NCI-H1417 treated with DMSO at 0.1 percent for 48 hours (cell line): ENCODE measurements around the gene MRPL20.

Source experiments
- DNase-seq: peaks from one replicate; lab custom pipeline; 2025; lab: John Stamatoyannopoulos, UW

Gene MRPL20

DNA sequence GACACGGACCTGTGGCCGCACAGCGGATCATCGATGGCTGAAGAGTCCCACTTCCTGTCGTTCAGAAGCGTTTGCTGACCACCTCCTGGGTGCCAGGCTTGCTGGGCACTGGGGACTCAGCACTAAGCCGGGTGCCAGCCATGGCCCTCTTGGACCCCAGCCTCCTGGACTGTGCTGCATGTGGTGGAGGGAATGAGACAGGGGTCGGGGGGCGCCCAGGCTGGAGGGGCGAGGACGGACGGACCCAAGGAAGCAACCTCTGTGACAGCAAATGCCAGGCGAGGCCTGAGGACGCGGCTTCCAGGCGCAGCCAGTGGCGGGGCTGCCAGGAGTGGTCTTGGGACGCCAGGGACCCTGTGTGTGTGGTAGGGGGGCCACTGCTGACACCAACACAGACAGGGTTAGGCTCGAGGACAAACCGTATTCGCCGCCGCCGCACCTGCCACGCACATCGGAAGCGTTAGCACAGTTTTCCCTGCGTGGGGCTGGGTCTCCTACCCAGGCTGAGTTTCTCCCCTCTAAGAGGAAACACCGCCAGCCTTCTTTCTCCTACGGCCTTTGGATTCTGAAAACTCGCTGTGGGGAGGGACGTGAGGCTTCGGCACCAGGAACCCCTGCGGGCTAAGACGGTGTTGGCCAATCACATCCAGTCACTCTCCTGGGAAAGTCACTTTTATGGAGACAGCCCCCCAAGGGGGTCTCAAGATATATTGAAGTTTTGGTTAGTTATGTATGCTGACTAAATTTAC, 45.7 kb downstream of the MRPL20 start:
- no peak for DNase-seq

GRCh38 chr1:1360506-1361169, 46.5 kb downstream of the MRPL20 start:
- no peak for DNase-seq

- DNase-seq, result no peak
These were observed 47.2 kb downstream of the MRPL20 start for GRCh38 chr1:1359664-1360468.

DNA sequence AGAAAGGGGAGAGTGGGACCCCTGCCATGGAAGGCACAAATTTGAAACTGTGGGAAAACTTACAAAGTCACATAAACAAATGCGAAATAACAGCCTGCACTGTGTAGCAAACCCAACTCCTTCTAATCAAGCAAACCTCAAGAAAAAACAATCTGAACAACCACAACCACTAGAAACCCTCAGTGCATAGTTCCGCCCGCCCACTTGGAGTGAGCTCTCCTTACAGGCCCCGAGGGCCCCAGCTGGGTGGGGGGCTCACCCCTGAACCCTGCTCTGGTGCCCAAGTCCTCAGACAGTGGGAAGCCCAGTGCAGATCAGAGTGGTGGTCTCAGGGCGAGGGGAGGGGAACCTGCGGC, 47.8 kb downstream of the MRPL20 start:
- DNase-seq, result no peak

GRCh38 chr1:1358433-1359271, 48.4 kb downstream of the MRPL20 start, which contains the start of gene MXRA8:
TSS of gene MXRA8 (minus strand) at chr1:1358555. CDS start at chr1:1358504, 51 bp downstream.
- no peak for DNase-seq

DNA sequence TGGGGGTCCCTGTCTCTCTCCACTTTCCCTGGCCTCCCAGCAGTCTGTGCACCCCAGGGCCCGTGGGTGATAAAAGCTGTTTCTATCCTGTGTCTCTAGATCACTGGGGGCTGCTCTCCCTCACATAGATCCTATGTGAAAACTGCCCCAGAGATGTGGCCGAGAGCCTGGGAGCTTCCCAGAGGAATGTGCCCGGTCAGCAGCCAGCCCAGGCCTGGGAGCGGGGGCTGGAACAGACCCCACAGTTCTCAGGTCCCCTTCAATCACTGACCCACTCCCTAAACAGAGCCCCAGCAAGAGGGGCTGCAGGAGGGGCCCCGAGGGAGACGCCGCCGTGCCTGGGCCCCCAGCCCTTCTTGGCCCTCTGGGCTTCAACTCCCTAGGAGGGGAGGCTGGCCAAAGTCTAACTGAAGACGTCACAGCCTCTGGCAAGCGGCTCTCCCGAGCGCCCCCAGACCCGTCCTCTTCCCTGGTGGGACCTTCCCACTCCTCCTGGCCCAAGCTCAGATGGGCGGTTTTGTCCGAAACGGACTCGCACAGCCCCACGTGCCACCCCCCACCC, 49.1 kb downstream of the MRPL20 start:
- no peak for DNase-seq

DNA sequence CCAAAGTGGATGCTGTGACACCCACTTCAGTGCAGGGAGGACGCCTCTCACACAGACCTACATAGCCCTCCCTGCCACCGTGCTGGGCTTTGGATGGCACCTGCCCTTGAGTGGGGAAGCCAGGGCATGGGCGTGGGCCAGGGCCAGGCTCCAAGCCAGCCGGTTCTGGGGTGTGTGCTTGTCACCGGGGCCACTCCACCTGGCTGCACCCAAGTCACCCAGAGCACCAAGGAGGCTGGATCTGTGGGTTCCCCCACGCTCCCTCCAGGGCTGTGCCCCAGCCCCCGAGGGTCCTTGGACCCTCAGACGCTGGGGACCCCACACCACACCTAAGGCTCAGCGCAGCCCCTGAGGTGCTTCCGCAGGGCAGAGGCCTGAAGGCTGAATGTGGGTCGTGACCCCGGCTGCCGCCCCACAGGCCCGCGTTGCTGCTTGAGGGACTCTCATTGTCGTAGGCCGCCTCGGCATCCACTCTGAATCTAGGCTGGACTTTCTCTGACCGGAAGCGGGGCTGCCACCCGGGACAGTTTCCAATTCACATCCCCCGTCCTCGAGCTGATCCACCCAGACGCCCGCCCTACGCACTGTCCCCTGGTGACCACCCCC, 50.2 kb downstream of the MRPL20 start:
- DNase-seq, result no peak

DNA sequence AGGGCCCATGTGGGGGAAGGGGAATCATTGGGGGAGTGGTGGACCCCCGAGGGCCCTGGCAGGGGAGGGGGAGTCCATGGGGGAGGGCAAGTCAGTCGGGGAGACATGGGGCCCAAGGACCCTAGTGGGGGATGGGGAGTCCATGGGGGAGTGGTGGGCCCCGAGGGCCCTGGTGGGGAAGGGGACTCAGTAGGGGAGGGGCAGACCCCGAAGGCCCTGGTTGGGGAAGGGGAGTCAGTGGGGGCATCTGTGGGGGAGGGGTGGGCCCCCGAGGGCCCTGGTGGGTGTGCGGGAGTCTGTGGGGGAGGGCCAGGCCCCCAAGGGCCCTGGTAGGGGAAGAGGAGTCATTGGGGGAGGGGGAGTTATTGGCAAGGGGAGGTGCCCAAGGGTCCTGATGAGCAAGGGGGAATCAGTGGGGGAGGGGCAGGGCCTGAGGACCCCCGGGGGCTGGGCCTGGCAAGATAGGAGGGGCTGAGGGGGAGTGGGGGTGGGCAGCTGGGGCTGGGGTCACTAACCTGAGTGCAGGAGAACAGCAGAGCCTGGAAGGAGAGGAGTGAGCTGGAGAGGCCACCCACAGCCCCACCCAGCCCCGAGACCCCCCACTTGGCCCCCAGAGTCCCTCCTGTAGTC, 50.8 kb downstream of the MRPL20 start:
- DNase-seq, result no peak

DNA sequence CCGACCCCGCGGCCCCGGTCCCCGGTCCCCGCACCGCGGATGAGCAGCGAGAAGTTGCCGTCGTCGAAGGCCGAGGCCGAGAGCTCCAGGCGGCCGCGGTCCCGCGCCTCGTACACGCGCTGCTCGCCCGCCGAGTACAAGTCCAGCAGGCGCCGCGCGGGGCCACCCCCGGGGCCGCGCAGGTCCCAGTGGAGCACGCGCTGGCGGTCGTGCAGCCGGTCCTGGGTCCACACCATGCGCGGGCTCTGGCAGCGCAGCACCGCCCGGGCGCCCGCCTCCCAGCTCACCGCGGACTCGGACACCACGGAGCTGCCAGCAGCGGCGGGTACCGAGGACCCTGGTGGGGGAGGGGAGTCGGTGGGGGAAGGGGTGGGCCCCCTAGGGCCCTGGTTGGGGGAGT, 51.7 kb downstream of the MRPL20 start:
- no peak for DNase-seq

GRCh38 chr1:1354271-1355247, 52.5 kb downstream of the MRPL20 start:
- DNase-seq, result no peak

GRCh38 chr1:1353389-1354151, 53.5 kb downstream of the MRPL20 start:
- no peak for DNase-seq

DNA sequence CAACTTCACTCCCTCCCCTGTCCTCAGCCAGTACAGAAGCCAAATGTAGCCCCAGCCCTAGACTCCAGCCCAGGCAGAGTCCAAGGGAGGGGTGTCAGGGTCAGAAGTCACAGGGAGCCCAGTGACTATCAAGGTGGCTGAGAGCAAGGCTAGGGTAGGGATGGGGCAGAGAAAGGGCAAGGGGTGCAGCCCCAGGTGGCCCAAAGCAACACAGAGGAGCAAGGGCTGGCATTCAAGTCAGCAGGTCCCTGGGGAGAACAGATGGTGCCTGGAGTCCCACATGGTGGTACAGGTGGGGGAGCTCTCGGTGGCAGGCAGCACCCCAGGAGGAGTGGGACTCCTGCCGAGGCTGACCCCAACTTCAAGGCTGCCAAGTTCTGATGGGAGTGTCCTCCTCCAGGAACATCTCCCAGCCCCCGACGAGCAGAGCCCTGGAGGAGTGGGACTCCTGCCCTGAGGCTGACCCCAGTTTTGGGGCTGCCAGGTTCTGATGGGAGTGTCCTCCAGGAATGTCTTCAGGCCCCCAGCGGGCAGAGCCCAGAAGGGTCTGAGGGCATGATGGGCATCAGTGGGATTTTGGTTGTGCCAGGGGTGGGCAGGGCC, 54.2 kb downstream of the MRPL20 start:
- DNase-seq, result no peak
